Cardiac fibroblast (primary cell): ENCODE measurements around the gene MBP.

Experiments
- DNase-seq, 2 donors: peaks; one replicate each; pipeline versions ENCODE4 v3.0.0 to v3.0.0-alpha.2; 2010; ENCODE audit warnings: low read depth in 2 of 2
- H3K4me3 ChIP-seq, 2 donors: replicated peaks in 1 of 2; 1 replicate in 1 of 2; 2 replicates in 1 of 2; pipeline ENCODE4 v1.5.1; 2011; ENCODE audit warnings: low read depth in 2 of 2, low read length in 2 of 2, mild to moderate bottlenecking in 2 of 2, moderate library complexity in 1 of 2
- CTCF ChIP-seq: IDR thresholded peaks from one replicate; pipeline ENCODE4 v1.5.1; 2011; ENCODE audit warnings: low read depth, mild to moderate bottlenecking, low read length, inconsistent platforms

MBP gene

GRCh38 chr18:77168811-77169311 is 36.3 kb upstream of the MBP start:
- H3K4me3 ChIP-seq, result no peak overlapping the region
- DNase-seq, result no peak
- no peak for TF ChIP-seq CTCF

- TF ChIP-seq CTCF, result no peak
- H3K4me3 ChIP-seq, result no peak overlapping the region
- no peak for DNase-seq
These were observed 34.7 kb upstream of the MBP start for GRCh38 chr18:77167251-77167650.

- DNase-seq, result no peak
- TF ChIP-seq CTCF, result no peak
- H3K4me3 ChIP-seq, result no peak overlapping the region
These were observed 33.9 kb upstream of the MBP start for GRCh38 chr18:77166523-77166922.

- peak; percentile 29 to 74 for DNase-seq
- TF ChIP-seq CTCF, result no peak
These were observed 33.1 kb upstream of the MBP start for GRCh38 chr18:77165503-77166188.

GRCh38 chr18:77164763-77165485 is 32.3 kb upstream of the MBP start:
- no peak for TF ChIP-seq CTCF
- DNase-seq, result no peak
- H3K4me3 ChIP-seq, result no peak overlapping the region

More at GRCh38 chr18:77165503-77166188, 33.1 kb upstream of the MBP start:
- no peak overlapping the region for H3K4me3 ChIP-seq

GRCh38 chr18:77164026-77164425 is 31.4 kb upstream of the MBP start:
- no peak overlapping the region for H3K4me3 ChIP-seq
- no peak for DNase-seq
- no peak for TF ChIP-seq CTCF
